ENCODE measurements around the gene PAGE4.
A peak's percentile ranks its signal among the peaks of the same experiment; 100 is the strongest.

Gene PAGE4

DNA sequence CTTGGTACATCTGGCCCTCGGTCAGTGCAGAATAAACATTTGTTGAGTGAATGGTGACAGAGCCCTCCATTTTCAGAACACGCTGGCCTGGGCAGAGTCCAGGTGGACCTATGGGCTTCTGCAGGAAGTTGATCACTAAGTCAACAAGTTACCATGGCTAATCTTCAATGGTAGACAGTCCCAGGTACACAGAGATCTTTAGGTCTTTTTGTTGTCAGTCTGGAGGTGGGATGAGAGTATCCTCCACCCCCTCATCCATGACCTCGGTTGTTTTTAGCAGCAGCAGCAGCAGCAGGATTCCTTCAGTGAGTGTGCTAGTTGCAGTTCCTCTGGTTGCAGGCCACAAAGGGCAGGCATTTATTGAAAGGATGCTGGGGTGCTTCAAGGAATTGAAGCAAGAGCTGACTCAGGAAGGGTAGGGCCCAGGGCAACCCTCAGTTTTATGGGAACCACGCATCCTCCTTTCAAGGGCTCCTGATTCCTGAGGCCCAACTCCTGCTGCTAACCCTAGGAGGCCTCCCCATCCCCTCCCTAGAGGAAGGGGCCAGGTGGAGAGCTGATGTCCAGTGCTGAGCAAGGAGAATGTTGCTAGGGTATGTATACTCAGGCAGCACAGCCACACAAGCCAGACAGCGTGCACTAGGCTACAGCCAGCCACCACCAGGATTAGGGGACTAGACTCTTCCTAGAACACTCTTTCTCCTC lies 48.4 kb downstream of the PAGE4 start:
- TF ChIP-seq, protein P1, sequence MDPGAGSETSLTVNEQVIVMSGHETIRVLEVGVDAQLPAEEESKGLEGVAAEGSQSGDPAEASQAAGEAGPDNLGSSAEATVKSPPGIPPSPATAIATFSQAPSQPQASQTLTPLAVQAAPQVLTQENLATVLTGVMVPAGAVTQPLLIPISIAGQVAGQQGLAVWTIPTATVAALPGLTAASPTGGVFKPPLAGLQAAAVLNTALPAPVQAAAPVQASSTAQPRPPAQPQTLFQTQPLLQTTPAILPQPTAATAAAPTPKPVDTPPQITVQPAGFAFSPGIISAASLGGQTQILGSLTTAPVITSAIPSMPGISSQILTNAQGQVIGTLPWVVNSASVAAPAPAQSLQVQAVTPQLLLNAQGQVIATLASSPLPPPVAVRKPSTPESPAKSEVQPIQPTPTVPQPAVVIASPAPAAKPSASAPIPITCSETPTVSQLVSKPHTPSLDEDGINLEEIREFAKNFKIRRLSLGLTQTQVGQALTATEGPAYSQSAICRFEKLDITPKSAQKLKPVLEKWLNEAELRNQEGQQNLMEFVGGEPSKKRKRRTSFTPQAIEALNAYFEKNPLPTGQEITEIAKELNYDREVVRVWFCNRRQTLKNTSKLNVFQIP (CRISPR knock-in tag; IDR thresholded peaks at IDR 0.05; ENCODE audit: borderline replicate concordance, low read depth) = no peak
- TF ChIP-seq ZNF565 (CRISPR knock-in tag; conservative IDR thresholded peaks at IDR 0.05; ENCODE audit: low read depth) = no peak
- no peak for TF ChIP-seq TOX (CRISPR knock-in tag; IDR thresholded peaks at IDR 0.05; ENCODE audit: borderline replicate concordance)
- no peak for TF ChIP-seq ZNF8 (CRISPR knock-in tag; IDR thresholded peaks at IDR 0.05)
- TF ChIP-seq OSR1 (CRISPR knock-in tag; IDR thresholded peaks at IDR 0.05) = no peak
- TF ChIP-seq ISL1 (CRISPR knock-in tag; IDR thresholded peaks at IDR 0.05) = no peak
- no peak for ATAC-seq

DNA sequence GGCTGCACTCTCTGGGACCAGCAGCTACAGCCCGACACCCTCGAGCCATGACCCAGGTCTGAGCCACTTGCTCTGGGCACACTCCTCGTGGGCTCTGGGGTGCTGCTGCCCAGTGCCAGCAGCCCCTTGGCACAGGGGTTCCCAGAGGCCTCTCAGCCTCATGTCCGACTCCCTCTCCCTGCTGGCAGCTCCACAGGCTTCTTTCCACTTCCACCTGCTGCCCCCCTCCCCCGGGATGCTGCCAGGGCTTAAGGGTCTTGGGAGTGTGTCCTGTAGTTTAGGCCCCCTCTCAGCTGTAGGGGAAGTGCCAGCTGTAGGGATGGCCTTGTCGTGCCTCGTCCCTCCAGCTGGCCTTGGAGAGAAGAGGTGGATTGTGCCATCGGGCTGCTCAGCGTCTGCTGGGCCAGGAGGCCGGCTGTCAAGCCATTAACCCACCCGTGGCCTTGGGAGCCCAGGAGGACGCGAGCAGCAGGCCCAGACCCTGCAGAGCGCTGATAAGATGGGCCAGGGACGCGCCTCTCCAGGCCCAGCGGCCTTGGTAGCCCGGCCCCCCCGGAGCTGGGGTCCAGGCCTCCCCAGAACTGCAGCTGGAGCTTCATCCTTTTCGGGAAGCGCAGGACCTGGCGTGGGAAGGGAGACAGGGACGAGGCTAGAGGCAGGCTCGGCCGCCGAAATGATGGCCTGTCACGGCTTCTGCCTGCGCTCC lies 49.2 kb downstream of the PAGE4 start:
- ATAC-seq = peak; percentile 10
- no peak for TF ChIP-seq CSDC2 (CRISPR knock-in tag; IDR thresholded peaks at IDR 0.05)
- TF ChIP-seq, protein P1 (CRISPR knock-in tag; IDR thresholded peaks at IDR 0.05; ENCODE audit: borderline replicate concordance, low read depth) = no peak

DNA sequence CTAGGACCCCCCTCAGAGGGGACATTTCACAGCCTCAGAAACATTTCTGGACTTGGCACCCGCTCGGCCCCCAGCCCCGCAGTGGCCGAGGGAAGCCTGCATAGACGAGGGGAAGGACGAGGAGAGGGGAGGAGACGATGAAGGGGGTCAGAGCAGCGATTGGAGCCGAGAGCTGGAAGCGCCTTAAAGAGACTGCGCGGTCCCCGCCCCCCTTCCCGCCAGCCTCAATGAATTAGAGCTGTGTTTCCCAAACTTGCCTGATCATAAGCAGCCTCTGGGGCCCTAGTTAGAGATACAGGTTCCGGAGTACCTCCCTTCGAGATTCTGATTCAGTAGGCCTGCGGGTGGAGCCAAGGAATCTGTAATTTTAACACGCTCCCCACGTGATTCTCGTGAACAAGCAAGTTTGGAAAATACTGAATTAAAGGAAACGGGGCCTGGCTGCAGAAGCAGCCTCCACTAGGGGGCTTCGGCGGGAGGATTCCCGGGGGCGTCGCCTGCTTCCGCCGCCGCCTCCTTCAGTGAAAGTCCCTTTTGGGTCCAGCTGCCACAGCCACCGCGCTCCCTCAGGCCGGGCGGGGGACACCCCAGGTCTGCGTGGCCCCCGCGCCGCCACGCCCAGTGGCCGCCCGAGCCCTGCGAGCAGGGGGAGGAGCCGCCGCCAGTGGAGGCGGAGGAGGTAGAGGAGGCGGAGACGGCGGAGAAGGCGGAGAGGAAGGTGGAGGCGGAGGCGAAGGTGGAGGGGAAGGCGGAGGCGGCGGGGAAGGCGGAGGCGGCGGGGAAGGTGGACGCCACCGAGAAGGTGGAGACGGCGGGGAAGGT lies 49.9 kb downstream of the PAGE4 start, which contains the start of gene USP27X:
Gene USP27X (plus strand): TSS at position 651 of the 822 bp plus-strand sequence. CDS start 824 bp downstream, outside the sequence.
- TF ChIP-seq BACH2 (CRISPR knock-in tag; IDR thresholded peaks at IDR 0.05; ENCODE audit: borderline replicate concordance) (no peak), TOX (CRISPR knock-in tag; IDR thresholded peaks at IDR 0.05; ENCODE audit: borderline replicate concordance) (no peak), PPARA (CRISPR knock-in tag; IDR thresholded peaks at IDR 0.05; ENCODE audit: borderline replicate concordance) (no peak), OSR1 (CRISPR knock-in tag; IDR thresholded peaks at IDR 0.05) (no peak)
- TF ChIP-seq, protein P2, sequence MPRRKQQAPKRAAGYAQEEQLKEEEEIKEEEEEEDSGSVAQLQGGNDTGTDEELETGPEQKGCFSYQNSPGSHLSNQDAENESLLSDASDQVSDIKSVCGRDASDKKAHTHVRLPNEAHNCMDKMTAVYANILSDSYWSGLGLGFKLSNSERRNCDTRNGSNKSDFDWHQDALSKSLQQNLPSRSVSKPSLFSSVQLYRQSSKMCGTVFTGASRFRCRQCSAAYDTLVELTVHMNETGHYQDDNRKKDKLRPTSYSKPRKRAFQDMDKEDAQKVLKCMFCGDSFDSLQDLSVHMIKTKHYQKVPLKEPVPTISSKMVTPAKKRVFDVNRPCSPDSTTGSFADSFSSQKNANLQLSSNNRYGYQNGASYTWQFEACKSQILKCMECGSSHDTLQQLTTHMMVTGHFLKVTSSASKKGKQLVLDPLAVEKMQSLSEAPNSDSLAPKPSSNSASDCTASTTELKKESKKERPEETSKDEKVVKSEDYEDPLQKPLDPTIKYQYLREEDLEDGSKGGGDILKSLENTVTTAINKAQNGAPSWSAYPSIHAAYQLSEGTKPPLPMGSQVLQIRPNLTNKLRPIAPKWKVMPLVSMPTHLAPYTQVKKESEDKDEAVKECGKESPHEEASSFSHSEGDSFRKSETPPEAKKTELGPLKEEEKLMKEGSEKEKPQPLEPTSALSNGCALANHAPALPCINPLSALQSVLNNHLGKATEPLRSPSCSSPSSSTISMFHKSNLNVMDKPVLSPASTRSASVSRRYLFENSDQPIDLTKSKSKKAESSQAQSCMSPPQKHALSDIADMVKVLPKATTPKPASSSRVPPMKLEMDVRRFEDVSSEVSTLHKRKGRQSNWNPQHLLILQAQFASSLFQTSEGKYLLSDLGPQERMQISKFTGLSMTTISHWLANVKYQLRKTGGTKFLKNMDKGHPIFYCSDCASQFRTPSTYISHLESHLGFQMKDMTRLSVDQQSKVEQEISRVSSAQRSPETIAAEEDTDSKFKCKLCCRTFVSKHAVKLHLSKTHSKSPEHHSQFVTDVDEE (CRISPR knock-in tag; IDR thresholded peaks at IDR 0.05) = no peak
- TF ChIP-seq, protein P3, sequence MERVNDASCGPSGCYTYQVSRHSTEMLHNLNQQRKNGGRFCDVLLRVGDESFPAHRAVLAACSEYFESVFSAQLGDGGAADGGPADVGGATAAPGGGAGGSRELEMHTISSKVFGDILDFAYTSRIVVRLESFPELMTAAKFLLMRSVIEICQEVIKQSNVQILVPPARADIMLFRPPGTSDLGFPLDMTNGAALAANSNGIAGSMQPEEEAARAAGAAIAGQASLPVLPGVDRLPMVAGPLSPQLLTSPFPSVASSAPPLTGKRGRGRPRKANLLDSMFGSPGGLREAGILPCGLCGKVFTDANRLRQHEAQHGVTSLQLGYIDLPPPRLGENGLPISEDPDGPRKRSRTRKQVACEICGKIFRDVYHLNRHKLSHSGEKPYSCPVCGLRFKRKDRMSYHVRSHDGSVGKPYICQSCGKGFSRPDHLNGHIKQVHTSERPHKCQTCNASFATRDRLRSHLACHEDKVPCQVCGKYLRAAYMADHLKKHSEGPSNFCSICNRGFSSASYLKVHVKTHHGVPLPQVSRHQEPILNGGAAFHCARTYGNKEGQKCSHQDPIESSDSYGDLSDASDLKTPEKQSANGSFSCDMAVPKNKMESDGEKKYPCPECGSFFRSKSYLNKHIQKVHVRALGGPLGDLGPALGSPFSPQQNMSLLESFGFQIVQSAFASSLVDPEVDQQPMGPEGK (CRISPR knock-in tag; IDR thresholded peaks at IDR 0.05; ENCODE audit: borderline replicate concordance) = no peak
- peak; percentile 88 for ATAC-seq

DNA sequence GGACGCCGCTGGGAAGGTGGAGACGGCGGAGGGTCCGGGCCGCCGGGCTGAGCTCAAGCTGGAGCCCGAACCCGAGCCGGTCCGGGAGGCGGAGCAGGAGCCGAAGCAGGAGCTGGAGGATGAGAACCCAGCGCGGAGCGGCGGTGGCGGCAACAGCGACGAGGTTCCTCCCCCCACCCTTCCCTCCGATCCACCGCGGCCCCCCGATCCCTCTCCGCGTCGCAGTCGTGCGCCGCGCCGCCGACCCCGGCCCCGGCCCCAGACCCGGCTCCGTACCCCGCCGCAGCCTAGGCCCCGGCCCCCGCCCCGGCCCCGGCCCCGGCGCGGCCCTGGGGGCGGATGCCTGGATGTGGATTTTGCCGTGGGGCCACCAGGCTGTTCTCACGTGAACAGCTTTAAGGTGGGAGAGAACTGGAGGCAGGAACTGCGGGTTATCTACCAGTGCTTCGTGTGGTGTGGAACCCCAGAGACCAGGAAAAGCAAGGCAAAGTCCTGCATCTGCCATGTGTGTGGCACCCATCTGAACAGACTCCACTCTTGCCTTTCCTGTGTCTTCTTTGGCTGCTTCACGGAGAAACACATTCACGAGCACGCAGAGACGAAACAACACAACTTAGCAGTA lies 50.7 kb downstream of the PAGE4 start:
- peak; percentile 28 for ATAC-seq
- TF ChIP-seq, protein P1 (CRISPR knock-in tag; IDR thresholded peaks at IDR 0.05; ENCODE audit: borderline replicate concordance, low read depth) = no peak

Measured in SK-N-SH treated with all-trans-retinoic acid at 6 μM for 48 hours (cell line).